EL (cell line): ENCODE results near the gene CCDC81.

Experiments used
- DNase-seq: peaks from one replicate; pipeline ENCODE4 v3.0.0-alpha.2; 2016

The CCDC81 gene

DNA sequence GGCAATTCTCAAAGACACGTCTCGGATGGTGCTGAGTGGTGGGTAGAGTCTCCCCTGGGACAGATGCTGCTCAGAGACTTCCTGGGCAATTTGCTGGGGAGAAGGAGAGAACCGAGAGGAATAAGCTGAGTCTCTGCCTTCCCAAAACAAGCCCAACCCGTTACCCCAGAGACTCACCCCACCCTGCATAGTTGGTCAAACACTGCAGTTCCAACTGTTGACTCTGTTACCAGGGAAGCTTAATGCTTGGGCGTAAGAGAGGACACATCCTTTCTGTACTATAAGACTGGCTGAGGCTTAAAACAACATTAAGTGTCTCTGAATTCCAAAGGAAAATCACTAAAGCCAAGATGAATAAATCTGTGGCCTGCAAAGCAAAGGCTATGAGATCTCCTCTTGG, 68.1 kb downstream of the CCDC81 start:
- no peak for DNase-seq

DNA sequence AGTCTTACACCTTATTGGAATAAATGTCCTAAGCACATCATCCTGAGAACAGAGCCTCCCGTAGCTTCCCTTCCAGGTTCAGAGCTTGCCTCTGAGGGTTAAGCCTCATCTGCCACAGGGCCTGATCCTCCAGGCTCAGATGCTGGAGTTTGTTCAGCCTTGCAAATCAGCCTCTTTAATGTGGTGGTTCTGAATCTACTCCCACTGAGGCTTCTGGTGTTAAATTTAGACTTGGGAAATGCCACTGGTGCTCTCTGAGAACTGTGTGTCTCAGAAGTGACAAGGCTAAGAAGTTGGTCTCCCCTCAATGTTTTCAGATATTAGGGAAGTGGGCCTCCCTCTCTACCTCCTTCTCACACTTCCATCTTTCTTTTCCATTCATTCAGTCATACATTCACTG, 68.7 kb downstream of the CCDC81 start:
- DNase-seq: no peak

- no peak for DNase-seq
These were observed 70.3 kb downstream of the CCDC81 start for GRCh38 chr11:86444981-86445380.

GRCh38 chr11:86446163-86446923, 71.7 kb downstream of the CCDC81 start:
- no peak for DNase-seq

- no peak for DNase-seq
These were observed 72.2 kb downstream of the CCDC81 start for GRCh38 chr11:86446924-86447285.

- no peak for DNase-seq
These were observed 73.2 kb downstream of the CCDC81 start for GRCh38 chr11:86447763-86448480.

DNA sequence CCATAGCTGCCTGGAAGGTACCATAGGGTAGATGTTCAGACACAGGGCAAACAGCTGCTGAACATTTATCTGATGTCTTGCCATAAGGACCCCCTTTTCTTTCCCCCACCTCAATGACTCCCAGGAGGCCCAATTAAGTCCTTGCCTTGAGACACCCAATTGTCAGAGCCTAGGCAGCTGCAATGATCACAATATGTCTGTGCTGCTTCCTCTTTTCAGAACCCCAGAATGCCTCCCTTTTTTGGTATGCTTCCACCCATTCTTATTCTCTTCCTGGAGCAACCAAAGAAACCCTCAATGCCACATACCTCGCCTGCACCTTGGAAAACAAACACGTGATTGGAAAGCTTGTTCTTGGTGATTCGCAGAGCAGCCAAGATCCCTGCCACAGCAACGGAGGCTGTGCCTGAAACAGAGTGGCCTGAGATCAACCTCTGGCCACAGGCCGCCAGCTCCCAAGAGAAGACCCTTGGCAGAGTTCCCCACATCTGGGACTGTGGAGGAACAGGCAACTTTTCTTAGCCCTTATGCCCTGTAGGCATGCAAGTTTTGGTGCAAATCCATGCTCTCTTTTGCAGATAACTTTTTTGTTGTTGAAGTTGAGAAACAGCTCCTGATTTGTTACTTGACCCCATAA, 75.4 kb downstream of the CCDC81 start:
- DNase-seq: no peak

DNA sequence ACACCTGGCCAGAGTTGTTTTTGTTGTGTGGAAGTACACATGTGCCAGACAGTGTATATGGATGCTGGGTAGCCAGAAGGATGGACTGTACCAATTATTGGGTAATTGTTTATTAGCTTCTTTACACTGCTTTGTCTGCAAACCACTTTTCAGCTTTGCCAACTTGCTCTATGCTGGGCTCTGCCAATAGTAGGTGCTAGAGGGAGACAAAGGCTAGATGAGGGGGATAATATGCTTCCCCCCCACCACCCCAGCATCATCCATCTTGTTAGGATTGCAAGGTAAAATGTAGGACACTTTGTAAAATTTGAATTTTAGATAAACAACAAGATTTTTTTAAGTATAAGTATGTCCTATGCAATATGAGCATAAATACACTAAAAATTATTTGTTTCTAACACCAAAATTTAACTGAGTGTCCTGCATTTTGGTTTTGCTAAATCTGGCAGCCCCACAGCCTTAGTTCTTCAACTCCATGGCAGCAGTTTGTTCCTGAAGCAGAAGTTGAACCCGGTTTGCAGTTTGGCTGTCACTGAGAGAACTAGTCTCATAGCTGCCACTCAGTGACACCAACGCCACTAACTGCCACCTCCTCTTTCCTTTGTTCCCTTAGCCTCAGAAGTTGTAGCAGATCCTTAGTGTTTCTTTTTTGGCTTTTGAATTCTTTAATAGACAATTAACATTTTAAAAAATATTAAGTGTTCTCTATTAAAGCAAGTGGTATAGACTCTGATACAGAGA, 78.8 kb downstream of the CCDC81 start:
- no peak for DNase-seq

GRCh38 chr11:86456075-86456939, 81.6 kb downstream of the CCDC81 start:
- peak; percentile 84 for DNase-seq

DNA sequence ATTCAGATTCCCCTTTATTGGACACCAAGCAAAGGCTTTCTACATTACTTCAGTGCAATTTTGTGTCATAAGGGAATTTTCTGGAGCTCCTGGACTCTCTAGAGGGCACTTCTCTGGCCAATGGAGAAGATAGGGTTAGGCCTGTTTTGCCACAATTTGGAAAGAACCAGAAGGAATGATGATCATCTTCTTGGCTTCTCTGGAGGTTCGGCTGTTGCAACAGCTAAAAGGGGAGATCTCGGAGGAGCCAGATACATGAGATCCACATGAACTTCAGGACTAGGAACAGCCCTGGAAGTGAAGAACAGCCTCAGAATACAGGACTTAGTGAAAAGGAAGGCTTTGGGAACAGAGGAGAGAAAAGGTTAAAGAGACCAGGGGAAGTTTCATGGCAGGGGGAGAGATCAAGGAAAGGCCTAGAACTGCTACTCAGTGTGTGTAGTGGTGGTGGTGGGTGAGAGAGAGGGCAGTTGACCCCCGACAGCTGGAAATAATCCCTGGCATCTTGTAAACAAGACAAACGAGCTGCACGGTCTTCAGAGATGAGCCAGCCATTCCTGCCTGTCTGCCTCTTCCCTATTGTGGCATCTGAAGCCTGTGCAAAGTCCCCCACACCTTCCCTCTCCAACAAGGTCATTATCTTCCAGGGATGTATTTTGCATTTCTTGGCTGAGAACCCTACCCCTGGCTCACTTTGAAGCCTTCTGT, 83.8 kb downstream of the CCDC81 start:
- no peak for DNase-seq

- peak; percentile 51 for DNase-seq
These were observed 84.3 kb downstream of the CCDC81 start for GRCh38 chr11:86459002-86459385.

GRCh38 chr11:86459682-86460460, 85.2 kb downstream of the CCDC81 start:
- peak; percentile 97 for DNase-seq

DNA sequence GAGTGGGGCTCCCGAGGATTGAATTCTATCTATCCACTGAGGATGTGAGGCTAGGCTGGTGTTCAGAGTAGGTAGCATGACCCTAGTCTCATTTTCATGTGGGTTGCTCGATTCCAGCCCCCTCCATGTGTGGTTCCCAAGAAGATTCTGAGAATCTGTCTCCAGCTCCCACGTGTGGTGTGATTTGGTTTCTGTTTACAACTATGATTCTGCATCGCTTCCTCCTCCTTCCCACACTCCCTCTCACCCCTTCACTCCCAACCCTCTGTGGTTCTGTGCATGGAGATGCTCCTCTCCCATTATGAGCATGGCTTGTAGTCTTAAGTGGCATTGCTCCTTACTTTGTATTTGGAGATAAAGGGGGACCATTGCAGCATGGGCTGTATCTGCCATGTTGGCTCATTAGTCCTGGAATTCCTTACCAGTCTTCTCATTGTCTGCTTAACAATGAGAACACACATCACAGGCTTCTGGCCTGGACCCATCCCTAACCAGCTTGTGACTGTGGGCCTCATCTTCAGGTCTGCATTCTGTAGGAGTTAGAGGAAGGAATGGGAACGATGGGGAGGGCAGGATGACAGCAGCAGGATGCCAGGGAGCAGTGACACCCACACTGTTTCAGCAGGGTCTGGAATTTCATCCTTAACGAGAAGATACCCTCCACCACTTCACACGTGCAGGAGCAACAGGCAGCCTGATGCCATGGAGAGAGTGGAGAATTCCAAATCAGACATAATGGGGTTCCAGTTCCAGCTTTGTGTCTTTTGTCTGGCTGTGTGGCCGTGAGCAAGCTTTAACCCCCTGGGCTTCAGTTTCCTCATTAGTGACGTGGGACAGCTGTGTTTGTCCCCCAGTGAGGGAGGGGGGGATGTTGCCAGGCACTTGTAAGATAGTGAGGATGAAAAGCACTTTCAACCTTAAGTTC, 86.0 kb downstream of the CCDC81 start:
- DNase-seq: no peak

DNA sequence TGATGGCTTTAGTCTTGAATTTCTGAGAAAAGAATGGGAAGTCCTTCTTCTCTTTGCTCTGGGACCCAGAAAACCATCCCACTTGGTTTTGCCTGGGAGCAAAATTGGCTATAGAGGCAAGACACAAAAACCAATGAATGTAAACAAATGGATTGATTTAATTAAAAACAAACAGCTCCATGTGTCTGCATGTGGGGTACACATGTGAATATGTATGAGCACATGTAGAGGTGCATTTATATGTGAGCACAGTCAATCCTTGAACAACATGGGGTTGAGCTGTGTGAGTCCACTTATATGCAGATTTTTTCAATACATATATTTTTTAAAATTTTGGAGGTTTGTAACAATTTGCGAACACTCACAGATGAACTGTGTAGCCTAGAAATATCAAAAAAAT, 87.2 kb downstream of the CCDC81 start:
- DNase-seq: no peak

- DNase-seq: no peak
These were observed 88.4 kb downstream of the CCDC81 start for GRCh38 chr11:86463120-86463519.

- DNase-seq: no peak
These were observed 89.3 kb downstream of the CCDC81 start for GRCh38 chr11:86463955-86464354.

- no peak for DNase-seq
These were observed 90.0 kb downstream of the CCDC81 start for GRCh38 chr11:86464509-86465221.

GRCh38 chr11:86468169-86468568, 93.5 kb downstream of the CCDC81 start:
- DNase-seq: no peak
